Testis (tissue), 2 donors: Measurements from ENCODE around the gene ABI3BP.

ENCODE experiments used
- CTCF ChIP-seq, 3 experiments: fragments of 450-650 bp in 2 of 3; fragments of 200-600 bp in 1 of 3; sonication (generic) in 1 of 3; IDR thresholded peaks; one replicate each; pipeline ENCODE4 v1.5.1; 2016 to 2019; ENCODE audit warnings: antibody characterized with exemption in 3 of 3, mild to moderate bottlenecking in 2 of 3, moderate library complexity in 1 of 3
- POLR2A ChIP-seq: fragments of 450-650 bp; IDR thresholded peaks from one replicate; pipeline ENCODE4 v1.6.1; 2017; ENCODE audit warnings: antibody characterized with exemption, mild to moderate bottlenecking, moderate library complexity

DNA sequence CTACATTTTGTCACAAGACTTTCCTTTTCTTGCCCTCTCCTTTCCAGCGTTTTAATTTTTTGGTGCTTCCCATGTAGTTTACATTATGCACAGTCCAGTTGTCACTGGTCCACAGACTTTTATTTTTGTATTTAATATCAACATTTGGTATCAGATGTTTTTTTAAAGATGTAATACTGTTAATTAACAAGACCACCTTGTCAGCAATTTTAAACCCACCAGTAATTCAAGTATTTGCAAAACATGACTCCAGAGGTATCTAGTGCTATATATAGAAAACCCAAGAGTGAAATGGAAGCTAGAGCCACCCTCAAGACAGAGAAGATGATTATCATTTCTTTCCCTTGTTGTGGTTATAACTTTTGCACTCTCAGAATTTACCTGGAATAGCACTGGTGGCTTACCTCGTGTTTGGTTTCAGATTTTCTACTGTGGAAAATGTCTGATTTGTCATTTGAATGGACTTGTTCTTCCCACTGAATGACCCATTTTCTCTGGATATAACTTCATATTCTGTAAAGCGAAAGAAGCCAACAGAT lies 227.7 kb downstream of the ABI3BP start:
- no peak for TF ChIP-seq CTCF (IDR thresholded peaks at IDR 0.05)
- TF ChIP-seq POLR2A = no peak
